Activated gamma-delta T cell treated with anti-CD3 and anti-CD28 coated beads, Interleukin-2, amount 50 U/mL, for 16 hours (primary cell): ENCODE results near the gene ARL8A.
A peak's percentile ranks its signal among the peaks of the same experiment; 100 is the strongest.
"Not testable (repeated sequence)": the region's sequence is repeated elsewhere in the genome, so short reads cannot be mapped to it uniquely, and the experiment has no call there.

Experiments
- DNase-seq: peaks from one replicate; pipeline ENCODE4 v3.0.0-alpha.2; 2020; ENCODE audit warnings: low read depth

ARL8A gene

DNA sequence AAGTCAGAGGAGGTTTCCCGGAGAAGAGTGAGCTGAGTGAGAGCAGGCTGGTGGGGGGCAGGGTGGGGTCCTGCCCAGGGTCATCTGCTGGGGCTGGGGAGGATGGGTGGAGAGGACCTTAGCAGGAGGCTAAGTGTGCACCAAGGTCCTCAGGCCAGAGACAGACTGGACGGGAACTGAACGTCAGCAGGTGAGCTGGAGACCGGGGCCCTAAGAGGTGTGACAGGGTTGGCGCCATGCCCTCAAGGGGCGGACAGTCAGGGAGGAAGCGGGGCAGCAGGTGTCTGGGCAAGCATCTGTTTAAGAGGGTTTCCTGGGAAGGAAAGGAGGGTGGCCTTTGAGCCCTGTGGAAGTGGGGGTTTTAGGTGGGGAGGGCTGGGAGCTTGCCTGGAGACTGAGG is 29.5 kb upstream of the ARL8A start:
- no peak for DNase-seq

DNA sequence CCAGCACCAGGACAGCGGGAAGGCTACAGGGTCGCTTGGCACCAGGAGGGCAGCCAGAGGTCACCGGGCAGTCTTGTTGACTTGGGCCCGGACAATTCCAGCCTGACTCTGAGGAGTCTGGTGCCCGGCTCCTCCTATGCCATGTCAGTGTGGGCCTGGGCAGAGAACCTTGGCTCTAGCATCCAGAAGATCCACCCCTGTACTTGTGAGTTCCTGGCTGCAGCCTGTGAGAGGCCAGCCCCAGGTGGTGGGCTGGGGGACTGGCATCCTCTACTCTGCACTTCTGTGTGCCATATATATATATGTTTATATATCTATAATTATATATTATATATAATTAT is 27.4 kb upstream of the ARL8A start:
- DNase-seq, result no peak

DNA sequence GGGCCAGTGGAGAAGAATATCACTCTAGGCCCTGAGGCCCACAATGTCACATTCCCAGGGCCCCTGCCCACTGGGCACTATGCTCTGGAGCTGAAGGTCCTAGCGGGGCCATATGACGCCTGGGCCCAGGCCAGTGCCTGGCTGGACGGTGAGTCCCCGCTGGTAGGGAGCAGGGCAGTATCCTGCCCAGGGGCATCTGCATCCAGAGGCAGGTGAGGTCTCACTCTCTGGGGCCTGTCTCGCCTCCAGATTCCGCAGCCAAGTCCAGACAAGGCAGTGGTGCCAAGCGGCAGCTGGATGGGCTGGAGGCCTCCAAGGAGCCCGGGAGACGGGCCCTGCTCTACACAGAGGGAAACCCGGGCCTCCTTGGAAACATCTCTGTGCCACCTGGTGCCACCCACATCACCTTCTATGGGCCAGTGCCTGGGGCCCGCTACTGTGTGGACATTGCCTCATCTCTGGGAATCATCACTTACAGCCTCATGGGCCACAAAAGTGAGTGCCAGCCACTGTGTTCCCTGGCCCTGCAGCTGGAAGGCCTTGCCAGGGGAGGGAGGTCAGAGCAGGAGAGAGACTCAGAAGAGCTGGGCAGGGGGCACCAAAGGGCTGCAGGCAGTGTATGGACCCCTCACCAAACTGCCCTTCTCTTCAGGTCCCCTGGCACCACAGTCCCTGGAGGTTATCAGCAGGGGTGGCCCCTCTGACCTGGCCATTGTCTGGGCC is 26.9 kb upstream of the ARL8A start:
- no peak for DNase-seq

- no peak for DNase-seq
Measured at GRCh38 chr1:202170726-202171125, 26.2 kb upstream of the ARL8A start.

GRCh38 chr1:202168861-202169260 is 24.3 kb upstream of the ARL8A start:
- DNase-seq, result no peak

DNA sequence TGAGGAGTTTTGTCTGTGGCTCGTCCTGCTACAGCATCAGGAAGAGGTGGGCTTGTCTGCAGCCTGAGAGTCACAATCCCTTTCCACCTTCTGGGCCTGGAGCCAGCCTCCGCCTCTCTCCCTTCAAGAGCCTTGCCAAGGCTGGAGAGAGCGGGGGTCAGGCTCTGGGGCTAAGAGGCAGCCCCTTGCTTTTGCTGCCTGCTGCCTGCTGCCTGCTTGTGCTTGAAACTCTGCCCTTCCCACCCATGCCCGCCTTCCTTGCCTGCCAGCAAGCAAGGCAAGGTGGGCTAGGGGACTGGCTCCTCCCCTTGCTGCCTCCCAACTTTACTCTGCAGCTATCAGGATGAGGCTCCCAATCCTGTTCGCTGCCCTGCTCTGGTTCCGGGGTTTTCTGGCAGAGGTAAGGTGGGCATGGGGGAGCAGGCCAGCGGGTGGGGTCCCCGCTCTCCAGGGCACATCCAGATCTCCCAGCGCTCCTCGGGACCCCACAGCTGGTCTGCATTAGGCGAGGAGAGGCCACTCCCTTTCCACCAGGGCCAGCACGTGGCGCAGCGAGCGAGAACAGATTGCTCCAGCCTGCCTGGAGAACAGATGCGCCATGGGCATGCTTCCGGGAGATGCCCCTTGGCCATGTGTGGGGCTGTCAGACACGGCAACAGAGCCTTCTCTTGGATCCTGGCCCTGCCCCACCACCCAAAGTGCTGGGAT is 23.3 kb upstream of the ARL8A start:
- no peak for DNase-seq

GRCh38 chr1:202167054-202167453 is 22.5 kb upstream of the ARL8A start:
- not testable (repeated sequence) for DNase-seq

GRCh38 chr1:202165942-202166843 is 21.7 kb upstream of the ARL8A start:
- no peak for DNase-seq

- no peak for DNase-seq
Measured at GRCh38 chr1:202165267-202165941, 20.9 kb upstream of the ARL8A start.

- peak; percentile 70 for DNase-seq
Measured at GRCh38 chr1:202164271-202165037, 19.9 kb upstream of the ARL8A start.

DNA sequence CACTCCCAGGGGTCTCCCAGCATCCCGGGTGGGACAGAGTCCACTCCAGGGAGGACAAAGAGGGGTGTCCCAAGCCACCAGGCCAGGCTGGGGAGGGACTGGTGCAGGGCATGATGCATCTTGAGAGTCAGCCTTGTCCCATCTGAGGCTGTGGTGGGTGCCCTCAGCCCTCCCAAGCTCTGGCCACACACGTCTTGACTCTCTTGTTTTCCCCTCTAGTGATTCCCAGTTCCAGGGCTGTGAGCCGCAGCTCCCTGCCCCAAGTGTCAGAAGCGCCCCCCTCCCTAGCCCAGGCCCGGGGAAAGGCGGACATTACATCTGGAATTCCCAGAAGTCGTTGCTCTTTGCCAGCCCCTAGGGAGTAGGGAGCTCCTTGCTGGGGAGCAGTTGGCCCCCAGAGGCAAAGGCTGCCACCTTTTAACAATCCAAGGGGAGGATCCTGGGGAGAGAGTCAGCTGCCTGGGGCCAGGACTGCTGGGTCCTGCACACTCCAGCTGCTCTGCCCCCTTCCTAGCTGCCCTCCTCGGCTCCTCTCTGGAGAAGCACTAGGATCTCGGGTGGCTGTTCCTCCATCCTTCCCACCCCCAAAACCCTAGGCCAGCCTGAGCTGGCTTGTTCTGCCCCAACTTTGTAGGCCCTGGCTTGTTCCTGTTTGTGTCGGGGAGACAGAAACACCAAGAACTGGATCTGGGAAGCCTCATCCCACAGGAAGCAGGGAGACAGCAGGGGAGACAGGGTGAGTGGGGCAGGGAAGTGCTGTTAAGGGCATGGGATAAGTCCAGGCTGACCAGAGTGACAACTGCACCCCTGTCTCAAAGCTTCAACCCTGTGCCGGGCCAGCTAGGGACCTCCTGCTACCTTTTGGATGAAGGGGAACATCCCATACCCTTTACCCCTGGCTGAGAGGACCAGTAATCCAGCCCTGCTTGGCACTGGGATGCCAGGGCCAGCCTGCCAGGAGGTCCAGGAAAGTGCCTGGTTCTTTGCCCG is 19.0 kb upstream of the ARL8A start:
- DNase-seq, result no peak

DNA sequence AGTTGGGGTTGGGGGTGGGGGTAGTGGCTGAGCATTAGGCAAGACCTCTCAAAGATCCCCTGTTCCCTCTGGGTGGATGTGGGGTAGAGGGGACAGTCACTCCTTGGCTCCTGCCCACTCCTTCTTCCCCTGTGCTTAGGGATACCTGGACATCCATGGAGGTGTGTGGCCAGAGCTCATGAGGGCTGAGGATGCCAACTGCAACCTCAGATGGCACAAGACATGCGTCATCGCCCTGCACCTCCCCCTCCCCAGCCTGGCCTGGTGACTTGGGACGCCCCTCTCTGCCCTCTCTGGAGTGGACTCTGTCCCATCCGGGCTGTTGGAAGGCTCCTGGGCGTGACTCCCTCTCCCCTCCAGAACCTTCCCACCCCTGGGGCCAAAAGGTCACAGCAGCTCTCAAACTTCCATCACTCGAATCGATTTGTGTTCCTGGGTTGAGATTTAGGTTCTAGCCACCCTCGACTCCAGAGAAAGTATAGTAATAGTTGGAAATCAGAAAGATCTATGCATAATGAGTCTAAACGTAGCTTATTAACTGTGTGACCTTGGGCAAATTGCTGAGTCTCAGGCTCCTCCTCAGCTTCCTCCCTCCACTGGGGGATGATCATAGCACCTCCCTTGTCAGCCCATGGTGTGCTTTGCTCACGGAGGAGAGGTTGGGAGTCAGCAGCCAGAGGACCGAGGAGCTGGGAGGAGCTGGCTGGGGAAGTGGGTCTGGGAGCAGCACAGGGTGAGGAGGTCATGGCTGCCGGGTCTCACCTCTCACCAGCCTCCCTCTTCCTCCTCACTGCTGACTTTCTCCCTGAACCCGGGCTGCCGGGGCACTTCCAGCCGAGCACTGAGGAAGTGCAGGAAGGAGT is 18.1 kb upstream of the ARL8A start:
- no peak for DNase-seq

DNA sequence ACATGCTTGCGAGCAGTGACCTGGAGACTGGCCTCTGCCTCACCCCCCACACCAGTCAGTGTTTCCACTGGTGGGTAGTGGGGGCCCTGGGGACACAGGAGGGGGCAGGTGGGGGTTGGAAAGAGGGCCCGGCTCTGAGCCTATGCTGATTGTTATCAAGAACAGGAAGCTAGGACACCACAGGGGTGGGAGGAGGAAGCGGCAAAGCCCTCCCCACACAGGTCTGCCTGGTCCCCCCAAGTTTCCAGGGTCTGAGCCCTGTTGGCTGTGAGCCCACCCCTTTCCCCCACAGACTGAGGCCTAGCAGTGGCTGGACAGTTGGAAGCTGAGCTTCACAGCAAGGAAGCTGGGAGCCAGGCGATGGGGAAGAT is 17.5 kb upstream of the ARL8A start:
- DNase-seq, result peak; percentile 59

DNA sequence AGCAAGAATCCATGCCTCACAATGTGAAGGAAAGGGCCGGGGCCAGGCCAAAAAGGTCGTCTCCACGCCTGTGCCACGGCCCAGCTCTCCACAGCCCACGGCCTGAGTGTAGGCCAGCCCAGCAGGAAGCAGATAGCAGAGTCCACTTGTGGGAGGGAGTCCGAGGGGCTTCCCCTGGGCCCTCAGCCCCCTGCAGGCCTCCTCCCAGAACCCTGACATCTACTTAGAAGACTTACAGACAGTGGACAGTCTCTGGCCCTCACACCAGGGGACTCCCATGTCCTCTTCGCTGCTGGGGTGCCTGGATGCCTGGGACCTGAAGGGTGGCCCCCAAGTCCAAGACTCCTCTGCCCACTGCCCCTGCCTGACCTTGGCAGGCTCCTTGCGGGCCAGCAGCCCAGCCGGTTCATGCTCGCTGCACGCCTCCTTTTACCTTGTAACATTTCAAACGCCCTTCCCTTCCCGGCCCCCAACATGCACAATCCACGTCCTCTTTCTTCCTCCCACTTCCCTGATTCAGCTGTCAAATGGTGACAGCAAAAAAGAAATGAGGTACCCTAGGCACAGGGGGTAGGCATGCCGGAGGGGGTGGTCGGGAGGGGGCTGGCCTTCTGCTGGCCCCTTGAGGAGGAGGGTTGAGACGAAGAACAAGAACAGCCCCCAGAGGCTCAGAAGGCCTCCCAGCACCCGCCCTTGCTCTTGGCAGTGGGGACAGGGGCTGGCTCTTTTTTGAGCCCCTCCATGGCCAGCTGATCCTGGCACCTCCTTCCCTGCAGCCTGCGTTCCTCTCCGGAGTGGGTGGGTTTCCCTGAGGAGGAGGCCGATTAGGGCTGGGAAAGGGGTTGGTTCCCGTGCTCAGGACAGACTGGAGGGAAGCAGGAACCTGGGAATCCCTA is 16.9 kb upstream of the ARL8A start:
- DNase-seq, result no peak

GRCh38 chr1:202160377-202160940 is 15.9 kb upstream of the ARL8A start, which contains the start of gene PTPN7:
TSS of gene PTPN7 (minus strand) at chr1:202160602. CDS start at chr1:202159402, 1,200 bp downstream.
- DNase-seq, result peak; percentile 77

DNA sequence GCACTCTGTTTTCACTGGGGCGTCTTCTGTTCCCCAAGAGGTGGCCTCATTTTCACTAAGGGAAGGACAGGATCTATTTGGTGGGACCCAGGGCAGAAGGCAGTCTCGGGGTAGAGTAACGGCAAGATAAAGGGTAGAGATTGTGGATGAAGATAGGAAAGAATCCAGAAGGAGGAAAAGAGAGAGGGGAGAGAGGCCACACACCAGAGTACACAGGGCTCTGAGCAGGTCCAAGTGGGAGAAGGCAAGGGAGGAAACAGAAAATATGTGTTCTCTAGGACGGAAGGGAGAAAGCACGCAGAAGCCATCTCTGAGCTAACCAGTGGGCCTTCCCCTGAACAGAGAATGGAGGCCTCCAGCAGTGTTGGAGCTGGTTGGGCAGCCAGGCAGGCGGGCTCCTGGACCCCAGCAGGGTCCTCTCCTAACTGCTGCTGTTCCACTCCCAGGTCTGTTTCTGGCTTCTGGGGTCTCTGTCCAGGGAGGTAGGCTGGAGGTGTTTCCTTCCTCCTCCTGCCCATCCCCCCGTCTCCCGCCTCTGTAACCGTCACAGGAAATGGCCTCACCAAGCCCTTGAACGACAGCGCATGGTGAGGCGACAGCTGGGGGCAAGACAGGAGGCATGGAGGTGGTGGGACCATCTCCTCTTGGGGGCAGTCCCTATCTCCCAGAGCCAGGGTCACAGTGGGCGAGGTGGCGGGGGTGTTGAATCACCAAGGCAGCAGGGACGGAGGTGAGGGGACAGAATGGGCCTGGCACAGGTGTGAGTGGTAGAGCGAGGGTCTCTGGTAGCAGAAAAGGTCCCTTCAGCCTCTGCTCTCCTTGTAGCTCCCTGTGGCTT is 15.2 kb upstream of the ARL8A start:
- peak; percentile 40 for DNase-seq
